Jurkat, Clone E6-1 (cell line): ENCODE results near the gene TEX13C. TPM values are rescaled to one million over a fixed set of nuclear protein-coding genes. Genes with fewer than 3 reads are reported as not detected.
"Not testable (repeated sequence)": the region's sequence is repeated elsewhere in the genome, so short reads cannot be mapped to it uniquely, and the experiment has no call there.

Experiments
- DNase-seq: peaks from one replicate; pipeline ENCODE4 v3.0.0-alpha.2; 2011; ENCODE audit warnings: low read depth, low spot score
- H3K4me3 ChIP-seq: 2 replicates; pipeline ENCODE4 v1.5.1; 2011; ENCODE audit warnings: mild to moderate bottlenecking, low read length, control low read depth, moderate library complexity
- polyA plus RNA-seq: library from polyadenylated mRNA; unstranded; fragments of >200 nt; gene quantifications from one replicate; pipeline ENCODE4 v1.2.1, GENCODE V29; 2012; ENCODE audit warnings: missing spikeins; ENCODE audit not compliant: insufficient read length, insufficient read depth

The TEX13C gene
- polyA plus RNA-seq = not detected

DNA sequence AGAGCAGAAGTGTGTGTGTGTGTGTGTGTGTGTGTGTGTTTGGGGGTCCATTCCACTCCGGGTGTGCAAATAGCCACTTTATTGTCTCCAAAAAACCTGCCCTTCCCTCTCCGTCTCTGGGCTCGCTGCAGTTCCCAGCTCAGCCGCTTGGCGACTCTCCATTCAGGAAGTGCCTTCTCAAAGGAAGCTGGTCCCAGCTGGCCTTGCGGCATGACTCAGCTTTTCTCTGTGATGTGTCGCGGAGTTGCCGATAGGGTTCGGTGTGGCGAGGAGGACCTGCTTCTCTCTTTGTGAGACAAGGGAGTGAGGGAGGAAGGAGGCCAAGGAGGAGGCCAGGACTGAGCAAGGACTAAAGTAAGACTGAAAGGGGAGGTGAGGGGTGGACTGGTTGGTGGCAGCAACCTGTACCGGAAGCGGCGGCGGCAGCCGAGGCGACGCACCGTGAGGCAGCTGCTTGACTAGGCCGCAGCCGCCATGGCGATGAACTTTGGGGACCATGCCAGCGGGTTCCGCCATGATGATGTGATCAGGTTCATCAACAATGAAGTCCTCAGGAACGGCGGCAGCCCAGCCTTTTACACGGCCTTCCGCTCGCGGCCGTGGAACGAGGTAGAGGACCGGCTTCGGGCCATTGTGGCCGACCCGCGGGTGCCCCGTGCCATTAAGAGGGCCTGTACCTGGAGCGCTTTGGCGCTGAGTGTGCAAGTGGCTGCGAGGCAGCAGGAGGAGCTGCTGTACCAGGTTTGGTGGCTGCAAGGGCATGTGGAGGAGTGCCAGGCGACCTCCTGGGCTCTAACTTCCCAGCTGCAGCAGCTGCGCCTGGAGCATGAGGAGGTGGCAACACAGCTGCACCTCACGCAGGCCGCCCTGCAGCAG, at the start of gene TEX13C:
Gene TEX13C, plus strand, starts transcription at position 226 of the 876 bp plus-strand sequence. Its CDS starts 249 bp downstream, at position 475.
- no peak for DNase-seq

DNA sequence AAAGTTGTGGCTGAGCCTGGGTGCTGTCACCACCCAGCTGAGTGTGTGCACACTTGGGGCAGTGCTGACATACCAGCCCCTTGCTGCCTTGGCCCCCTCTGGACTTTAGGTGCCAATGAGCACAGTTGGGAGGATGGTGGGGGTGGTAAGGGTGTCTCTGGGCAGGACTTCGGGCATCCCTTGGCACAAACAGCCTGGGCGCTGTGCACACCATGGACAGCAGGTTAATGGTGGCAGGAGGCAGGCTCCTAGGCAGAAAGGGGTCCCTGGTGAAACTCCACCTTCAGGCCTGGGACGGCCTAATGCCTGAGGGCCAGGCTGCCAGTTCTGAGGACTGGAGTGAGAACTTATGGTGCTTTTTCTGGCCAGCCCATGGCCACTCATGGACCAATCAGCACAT, 32.4 kb upstream of the TEX13C start:
- H3K4me3 ChIP-seq = no peak overlapping the region
- no peak for DNase-seq

More for the DNA sequence above, at the start of gene TEX13C:
- no peak within 1 kb of the TSS for H3K4me3 ChIP-seq

DNA sequence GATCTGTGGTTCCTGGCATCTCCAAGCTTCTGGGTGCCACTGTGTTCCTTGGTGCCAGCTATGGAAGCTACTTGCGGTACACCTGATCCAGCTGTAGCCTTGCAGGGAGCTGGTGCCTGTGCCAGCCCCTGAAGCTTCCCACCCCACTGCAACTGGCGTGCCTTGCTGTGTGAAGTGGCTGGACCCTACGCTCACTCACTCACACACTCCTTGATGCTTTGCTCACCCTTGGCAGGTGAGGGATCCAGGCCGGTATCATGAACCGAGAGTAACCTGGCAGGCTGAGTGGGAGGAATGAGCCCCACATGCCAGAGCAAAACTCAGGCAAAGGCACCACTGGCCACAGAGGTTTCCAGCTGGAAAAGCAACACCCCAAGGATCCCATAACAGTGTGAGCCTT, 31.3 kb upstream of the TEX13C start:
- DNase-seq = no peak
- H3K4me3 ChIP-seq = no peak overlapping the region

DNA sequence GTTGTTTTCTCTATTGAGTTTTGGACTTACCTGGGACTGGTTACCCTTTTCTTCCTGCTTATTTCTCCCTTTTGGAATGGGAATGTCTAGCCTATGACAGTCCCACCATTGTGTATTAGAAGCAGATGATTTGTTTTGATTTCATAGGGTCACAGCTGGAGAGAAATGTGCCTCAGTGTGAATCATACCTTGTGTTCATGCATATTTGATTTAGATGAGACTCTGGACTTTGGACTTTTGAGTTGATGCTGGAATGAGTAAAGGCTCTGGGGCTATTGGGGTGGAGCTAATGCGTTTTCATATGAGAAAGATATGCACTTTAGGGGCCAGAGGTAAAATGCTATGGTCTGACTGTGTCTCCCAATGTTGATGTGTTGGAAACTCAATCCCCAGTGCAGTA, 30.5 kb upstream of the TEX13C start:
- H3K4me3 ChIP-seq = no peak overlapping the region
- no peak for DNase-seq

DNA sequence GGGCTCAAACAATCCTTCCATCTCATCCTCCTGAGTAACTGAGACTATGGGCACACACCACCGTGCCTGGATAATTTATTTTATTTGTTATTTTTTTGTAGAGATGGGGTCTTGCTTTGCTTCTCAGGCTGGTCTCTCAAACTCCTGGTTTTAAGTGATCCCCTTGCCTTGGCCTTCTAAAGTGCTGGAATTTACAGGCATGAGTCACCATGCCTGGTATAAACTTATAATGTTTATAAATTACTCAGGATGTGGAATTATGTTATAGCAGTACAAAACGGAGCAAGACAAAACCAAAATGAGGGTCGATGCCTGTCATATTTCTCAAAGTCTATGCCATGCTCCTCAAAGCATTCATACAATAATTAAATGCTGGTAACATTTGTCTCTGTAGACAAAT, 29.8 kb upstream of the TEX13C start:
- DNase-seq = no peak
- no peak overlapping the region for H3K4me3 ChIP-seq

DNA sequence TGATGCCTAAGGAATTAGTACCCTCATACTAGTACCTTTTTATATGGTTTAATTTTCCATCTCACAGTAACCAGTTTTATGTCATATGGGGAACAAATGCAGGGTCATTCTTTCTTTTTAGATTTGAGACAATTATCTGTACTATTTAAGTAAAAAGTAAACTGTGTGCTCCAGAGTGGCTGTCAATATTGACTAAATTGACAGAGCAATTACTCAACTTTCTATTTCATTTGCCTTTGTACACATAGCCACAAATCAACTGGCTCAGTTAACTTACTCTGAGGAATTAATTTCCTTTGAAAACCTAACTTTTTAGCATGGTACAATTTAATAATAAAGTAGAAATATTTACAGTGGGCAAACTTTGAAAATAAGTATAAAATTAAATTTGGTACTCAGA, 28.5 kb upstream of the TEX13C start:
- no peak for DNase-seq
- no peak overlapping the region for H3K4me3 ChIP-seq

DNA sequence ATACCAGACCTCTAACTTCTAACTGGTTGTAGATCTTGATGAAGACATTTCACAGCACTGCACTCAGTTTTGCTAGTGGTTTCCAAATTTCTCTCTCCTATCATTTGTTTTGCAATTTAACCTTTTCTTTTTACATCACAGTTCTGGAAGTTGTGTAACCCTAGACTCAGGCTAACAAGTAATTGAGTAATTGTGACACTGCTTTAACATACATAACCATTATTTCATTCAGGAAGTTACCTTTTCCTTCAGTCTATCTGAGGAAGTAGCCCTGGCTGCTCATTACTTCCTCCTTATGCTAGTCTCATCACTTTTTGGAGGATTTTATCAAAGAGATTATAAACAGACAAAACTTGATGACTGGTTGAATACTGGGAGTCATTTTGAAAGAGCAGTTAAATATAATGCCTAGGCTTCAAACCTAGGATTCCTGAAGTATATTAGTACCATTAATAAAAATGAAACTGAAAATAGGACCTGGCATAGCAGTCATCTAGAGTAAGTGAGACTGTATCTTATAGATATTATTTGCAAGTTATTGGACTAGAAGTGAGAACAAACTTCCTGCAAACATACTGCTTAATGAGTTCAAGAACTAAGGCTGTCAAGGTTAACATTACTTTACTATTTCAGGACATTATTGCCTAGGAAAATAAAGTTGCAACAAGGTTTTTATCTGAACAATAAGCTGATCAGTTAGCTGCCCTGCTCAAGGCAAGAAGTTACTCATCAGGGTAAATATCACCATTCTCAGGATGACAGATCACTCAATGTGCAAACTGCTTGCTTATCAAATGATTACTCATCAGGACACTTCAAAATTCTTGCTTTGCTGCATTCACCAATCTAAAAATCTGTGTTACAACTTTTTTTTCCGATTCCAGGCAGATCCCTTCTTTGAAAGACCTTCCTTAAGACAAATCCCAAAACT, 25.6 kb upstream of the TEX13C start:
- no peak overlapping the region for H3K4me3 ChIP-seq
- DNase-seq = no peak

DNA sequence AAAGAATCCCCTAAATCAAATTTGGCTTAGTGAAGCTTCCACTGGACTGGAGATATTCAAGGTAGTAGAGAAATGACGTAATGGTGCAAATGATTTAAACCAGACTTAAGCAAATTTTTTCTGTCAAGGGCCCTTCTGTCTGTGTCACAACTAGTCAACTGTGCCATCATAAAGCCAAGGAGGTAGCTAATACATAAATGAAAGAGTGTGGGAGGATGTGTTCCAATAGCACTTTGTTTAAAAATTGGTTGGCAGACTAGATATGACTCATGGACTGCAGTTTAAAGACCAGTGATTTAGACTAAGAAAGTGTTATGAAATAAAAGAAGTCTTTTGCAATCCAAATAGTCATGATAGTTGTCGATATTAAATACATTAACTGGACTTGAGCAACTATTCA, 24.3 kb upstream of the TEX13C start:
- DNase-seq = no peak

DNA sequence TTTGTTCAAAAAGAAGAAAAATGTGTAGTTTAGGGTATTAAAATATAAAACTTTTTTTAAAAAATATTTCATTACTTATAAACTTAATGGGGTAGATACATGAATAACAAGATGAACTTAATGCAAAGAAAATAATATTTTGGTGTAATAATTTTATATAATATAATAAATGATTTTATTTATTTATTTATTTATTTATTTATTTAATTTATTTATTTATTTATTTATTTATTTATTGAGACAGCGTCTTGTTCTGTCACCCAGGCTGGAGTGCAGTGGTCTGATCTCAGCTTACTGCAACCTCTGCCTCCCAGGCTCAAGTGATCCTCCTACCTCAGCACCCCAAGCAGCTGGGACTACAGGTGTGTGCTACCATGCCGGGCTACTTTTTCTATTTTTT, 20.8 kb upstream of the TEX13C start:
- no peak for DNase-seq
- H3K4me3 ChIP-seq = no peak overlapping the region

More for the DNA sequence above, 24.3 kb upstream of the TEX13C start:
- no peak overlapping the region for H3K4me3 ChIP-seq

DNA sequence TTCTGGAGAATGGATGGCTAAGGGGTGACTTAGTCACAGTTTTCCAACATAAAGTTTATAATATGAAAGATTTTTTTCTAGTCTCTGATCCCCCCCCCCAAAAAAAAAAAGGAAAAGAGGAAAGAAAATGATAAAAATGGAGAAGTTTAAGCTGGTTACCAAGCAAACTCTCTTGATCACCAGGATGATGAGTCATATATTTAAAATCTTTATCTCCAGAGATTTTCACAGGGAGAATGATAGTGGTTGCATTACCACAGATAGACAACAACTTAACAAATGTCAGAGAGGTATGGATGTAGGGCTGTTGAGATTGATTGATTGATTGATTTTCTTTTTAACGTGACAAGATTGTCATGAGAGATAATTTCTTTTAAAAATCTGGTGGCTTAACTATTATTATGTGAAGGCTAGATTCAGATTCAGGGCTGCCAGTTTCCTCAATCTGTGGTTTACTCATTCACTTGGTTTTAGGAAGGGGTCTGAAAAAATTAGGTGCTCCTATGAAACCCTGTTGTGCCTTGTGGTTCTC, 13.3 kb upstream of the TEX13C start:
- DNase-seq = no peak

DNA sequence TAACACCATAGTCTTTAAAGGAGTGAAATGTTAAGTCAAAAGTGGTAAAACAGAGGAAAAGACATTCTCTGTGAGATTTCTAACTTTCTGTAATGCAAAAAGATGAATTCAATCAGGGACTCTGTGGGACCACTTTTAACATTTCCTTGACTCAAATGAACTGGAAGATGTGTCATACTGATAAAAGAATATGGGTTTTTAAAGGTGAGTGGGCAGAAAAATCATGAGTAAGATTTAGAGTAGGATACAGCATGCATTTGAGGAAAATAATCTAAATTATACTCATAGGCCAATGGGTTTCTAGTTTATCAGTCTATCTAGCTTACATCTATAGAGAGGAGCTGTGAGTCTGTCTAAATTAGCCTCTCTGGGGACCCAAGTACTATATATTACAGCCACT, 11.0 kb upstream of the TEX13C start:
- no peak for DNase-seq
- H3K4me3 ChIP-seq = no peak overlapping the region

More for the DNA sequence above, 13.3 kb upstream of the TEX13C start:
- no peak overlapping the region for H3K4me3 ChIP-seq

DNA sequence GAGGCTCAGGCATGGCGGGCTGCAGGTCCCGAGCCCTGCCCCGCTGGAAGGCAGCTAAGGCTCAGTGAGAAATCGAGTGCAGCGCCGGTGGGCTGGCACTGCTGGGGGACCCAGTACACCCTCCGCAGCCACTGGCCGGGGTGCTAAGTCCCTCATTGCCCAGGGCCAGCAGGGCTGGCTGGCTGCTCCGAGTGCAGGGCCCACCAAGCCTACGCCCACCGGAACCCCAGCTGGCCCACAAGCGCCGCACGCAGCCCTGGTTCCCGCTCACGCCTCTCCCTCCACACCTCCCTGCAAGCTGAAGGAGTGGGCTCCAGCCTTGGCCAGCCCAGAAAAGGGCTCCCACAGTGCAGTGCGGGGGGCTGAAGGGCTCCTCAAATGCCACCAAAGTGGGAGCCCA, 505 bp upstream of the TEX13C start:
- not testable (repeated sequence) for H3K4me3 ChIP-seq, DNase-seq

DNA sequence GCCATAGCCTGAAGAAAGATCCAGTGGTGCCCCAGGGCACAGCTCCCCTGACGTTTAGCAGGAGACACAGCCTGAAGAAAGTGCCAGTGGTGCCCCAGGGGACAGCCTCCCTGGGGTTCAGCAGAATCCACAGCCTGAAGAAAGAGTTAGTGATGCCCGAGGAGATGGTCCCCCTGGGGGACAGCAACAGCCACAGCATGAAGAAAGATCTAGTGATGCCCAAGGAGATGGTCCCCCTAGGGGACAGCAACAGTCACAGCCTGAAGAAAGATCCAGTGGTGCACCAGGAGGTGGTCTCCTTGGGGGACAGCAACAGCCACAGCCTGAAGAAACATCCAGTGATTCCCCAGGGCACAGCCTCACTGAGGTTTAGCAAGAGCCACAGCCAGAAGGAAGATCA, 2.8 kb downstream of the TEX13C start:
- no peak overlapping the region for H3K4me3 ChIP-seq
- DNase-seq = no peak

DNA sequence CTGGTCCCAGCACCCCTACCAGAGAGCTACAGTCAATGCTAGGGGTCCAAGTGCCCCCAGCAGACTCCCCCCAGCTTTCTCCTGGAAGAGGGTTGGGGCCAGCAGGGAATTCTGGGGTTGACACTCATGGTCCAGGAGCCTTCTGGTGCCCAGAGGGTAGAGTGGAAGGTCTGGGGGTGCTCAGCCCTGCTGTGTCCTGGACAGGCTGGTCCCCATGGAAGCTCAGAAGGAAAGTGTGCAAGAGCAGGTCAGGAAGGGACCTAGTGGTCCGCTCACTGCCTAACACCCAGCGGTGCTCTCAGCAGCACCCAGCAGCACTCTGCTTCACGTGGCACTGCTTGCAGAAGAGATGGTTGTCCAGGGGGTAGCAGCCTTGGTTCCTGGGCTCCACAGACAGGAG, 6.9 kb downstream of the TEX13C start:
- no peak for DNase-seq
- no peak overlapping the region for H3K4me3 ChIP-seq

DNA sequence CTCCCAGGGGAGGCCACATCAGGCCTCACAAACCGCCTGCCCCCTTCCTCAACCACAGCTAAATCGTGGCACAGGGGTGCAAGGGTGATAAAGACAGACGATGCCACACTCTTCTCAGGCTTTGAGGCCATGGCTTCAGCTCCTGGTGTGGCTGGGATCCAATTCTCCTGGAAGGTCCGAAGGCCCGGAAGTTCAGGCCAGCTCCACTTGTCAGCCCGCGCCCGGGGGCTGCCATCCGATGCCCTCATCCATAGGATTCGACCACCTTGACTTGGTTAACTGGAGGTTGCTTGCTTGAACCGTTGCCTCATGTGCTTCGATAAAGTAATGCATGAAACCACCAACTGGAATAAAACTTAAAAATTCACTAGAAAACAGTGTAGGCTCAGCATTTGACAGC, 8.2 kb downstream of the TEX13C start:
- no peak overlapping the region for H3K4me3 ChIP-seq

DNA sequence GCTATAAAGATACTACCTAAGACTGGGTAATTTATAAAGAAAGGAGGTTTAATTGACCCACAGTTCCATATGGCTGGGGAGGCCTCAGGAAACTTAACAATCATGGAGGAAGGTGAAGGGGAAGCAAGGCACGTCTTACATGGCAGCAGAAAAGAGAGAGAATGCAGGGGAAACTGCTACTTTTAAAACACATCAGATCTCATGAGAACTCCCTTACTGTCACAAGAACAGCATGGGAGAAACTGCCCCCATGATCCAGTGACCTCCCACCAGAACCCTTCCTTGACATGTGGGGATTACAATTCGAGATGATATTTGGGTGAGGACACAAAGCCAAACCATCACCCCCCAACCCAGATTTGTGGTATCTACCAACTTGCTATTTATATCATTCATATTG, 13.9 kb downstream of the TEX13C start:
- DNase-seq = no peak
- no peak overlapping the region for H3K4me3 ChIP-seq

More for the DNA sequence above, 8.2 kb downstream of the TEX13C start:
- DNase-seq = no peak

DNA sequence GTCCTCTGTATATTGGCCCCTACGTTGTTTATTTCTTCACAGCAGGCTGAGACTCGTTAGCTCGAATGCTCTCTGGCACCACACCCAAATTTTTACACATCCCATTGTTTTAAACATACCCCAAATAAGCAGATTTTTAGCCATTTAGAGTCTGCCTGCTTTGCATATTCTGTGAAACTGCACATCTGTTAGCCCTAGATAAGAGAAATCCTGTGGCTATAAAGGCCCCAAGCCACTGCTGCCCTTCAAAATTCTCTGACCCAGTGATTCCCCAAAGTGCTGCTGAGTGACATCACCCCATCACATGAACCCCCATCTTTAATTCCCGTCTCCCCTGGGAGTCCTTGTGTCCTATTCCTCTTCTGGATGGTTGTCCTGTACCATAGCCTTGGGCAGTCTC, 20.8 kb downstream of the TEX13C start:
- DNase-seq = no peak
- H3K4me3 ChIP-seq = no peak overlapping the region

DNA sequence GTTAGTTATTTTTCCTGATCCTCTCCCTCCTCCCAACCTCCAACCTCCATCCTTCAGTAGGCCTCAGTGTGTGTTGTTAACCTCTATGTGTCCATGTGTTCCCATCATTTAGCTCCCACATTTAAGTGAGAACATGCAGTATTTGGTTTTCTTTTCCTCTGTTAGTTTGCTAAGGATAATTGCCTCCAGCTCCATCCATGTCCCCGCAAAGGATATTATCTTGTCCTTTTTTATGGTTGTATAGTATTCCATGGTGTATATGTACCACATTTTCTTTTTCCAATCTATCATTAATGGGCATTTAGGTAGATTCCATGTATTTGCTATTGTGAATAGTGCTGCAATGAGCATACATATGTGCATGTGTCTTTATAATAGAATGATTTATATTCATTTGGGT, 54.5 kb downstream of the TEX13C start:
- DNase-seq = no peak
- no peak overlapping the region for H3K4me3 ChIP-seq
